ENCODE data around the gene CNST.
A peak's percentile ranks its signal among the peaks of the same experiment; 100 is the strongest.

The CNST gene

DNA sequence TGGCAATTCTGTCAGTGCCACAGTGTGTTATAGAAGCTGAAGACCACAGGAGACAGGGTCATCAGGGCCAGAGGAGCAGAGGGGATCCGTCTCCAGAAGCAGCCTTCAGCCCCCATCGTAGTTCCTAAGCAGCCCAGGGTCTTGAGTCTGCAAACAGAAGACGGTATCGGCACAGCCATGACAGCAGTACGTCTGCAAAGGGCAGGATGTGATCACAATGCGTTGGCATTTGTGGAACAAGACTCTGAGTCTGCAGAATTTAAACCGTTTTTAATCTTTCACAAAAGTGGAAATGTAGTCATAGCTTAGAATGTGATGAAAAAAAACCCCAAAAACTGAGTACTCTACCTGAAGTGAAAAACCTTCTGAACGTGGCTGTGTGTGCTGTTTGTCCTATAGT is 113.9 kb downstream of the CNST start:
- POLR2A ChIA-PET: no interaction called here

DNA sequence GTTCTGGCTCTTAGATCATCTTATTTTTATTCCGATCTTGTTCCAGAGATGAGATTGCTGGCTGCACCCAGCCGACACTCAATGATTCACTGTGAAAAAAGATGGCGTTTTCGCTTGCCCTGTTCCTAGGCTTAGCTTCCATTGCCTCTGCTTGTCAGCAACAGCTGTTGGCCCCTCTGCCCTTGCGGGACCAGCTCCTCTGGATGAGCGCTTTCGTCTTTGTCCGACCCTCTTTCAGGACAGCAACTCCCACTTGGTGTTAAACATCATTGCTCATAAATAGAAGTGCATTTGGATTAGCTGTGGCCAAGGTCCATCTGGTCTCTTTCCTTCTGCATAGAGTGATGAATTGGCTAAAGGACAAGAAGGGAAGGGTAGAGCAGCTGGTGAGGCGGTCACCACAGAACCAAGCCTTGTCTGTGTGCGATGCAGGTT is 114.5 kb downstream of the CNST start:
- TF ChIP-seq, protein P1, sequence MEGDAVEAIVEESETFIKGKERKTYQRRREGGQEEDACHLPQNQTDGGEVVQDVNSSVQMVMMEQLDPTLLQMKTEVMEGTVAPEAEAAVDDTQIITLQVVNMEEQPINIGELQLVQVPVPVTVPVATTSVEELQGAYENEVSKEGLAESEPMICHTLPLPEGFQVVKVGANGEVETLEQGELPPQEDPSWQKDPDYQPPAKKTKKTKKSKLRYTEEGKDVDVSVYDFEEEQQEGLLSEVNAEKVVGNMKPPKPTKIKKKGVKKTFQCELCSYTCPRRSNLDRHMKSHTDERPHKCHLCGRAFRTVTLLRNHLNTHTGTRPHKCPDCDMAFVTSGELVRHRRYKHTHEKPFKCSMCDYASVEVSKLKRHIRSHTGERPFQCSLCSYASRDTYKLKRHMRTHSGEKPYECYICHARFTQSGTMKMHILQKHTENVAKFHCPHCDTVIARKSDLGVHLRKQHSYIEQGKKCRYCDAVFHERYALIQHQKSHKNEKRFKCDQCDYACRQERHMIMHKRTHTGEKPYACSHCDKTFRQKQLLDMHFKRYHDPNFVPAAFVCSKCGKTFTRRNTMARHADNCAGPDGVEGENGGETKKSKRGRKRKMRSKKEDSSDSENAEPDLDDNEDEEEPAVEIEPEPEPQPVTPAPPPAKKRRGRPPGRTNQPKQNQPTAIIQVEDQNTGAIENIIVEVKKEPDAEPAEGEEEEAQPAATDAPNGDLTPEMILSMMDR (IDR thresholded peaks at IDR 0.05; ENCODE audit: control extremely low read depth, extremely low read depth, low read depth, missing control alignments): no peak
- no peak for DNase-seq (ENCODE audit: extremely low spot score)
- ChIA-PET POLR2A (no interaction called here), CTCF (interaction anchor here (0.8 to 3.5 kb wide), 6 partner anchors 8 to 29 kb away, joined by 3 to 21 read pairs (median 5); no protein-coding TSS in a partner anchor)

More for the DNA sequence above, 113.9 kb downstream of the CNST start:
- TF ChIP-seq, protein P1 (IDR thresholded peaks at IDR 0.05; ENCODE audit: control extremely low read depth, extremely low read depth, low read depth, missing control alignments): no peak
- no peak for DNase-seq (ENCODE audit: extremely low spot score)
- CTCF ChIA-PET: interaction anchor here (1.6 to 3.5 kb wide), 4 partner anchors 8 to 15 kb away, joined by 5 to 21 read pairs (median 6); no protein-coding TSS in a partner anchor

DNA sequence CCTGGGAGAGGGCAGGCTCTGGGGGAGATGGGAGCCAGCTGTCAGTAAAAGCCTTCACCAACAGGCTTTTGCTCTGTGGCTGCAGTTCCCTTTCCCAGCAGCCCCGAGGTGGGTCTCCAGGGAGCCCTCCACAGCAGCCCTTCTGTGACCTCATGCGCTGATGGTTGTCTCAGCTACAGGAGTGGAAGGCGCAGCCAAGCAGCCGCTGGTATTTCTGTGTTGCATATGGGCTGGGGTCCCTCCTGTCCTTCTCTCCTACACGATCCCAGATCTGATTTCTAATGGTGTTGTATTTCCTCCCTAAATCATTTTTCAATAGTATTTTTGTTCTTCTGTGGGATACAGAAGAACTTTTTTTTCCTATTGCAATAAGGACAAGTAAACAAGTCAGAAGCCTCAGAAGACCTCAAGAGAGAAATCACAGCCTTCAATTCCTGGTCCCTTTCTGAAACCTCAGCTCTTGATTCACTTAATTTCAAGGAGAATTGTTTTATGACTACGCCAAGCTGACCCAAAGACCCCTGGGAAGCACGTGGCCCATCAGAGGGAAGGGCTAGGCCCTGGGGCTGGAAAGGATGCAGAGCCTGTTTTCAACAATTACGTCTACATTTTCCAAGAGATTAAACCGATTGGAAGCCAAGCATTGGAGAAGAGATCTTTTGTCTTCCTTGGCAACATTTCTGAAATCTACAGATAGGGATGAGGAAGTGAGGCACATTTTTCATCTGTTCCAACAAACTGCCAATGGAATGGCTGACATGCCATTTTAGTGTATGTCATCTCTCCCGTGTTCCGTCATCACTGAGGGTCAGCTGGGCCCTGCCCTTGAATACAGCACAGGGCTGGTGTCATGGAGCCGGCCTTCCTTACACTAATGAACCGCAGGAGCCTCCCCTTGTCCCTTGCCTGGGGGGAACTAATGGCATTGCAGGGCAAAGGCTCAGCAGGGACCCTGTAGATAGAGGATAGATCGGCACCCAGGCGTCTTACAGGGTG is 115.9 kb downstream of the CNST start:
- ChIA-PET CTCF (interaction anchor here (1.4 to 3.5 kb wide), 5 partner anchors 7 to 289 kb away, joined by 3 to 21 read pairs (median 5); no protein-coding TSS in a partner anchor), POLR2A (no interaction called here)
- DNase-seq (ENCODE audit: extremely low spot score): no peak
- TF ChIP-seq, protein P1 (IDR thresholded peaks at IDR 0.05; ENCODE audit: control extremely low read depth, extremely low read depth, low read depth, missing control alignments): no peak

DNA sequence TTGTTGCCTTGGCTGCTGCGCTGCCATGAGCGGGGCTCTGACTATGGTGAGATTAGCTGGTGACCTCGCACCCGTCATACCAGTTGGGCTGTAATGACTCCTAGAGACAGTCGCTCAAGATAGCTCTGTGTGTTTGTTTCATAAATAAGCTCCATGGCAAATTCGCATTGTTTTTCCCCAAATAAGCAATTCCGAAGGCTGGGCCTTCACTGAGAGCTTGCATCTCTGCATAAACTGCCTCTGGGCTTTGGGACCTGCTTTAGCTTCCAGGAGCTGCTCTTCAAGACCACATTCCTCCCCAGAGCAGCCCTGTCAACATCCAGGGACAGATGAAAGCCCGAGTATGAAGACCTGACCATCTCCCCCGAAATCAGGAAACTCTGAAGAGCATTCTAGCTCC is 117.3 kb downstream of the CNST start:
- ChIA-PET POLR2A (no interaction called here), CTCF (interaction anchor here (1.0 to 1.6 kb wide), 3 partner anchors 11 to 288 kb away, joined by 3 to 5 read pairs (median 3); no protein-coding TSS in a partner anchor)
- no peak for DNase-seq (ENCODE audit: extremely low spot score)
- TF ChIP-seq, protein P1 (IDR thresholded peaks at IDR 0.05; ENCODE audit: control extremely low read depth, extremely low read depth, low read depth, missing control alignments): no peak

DNA sequence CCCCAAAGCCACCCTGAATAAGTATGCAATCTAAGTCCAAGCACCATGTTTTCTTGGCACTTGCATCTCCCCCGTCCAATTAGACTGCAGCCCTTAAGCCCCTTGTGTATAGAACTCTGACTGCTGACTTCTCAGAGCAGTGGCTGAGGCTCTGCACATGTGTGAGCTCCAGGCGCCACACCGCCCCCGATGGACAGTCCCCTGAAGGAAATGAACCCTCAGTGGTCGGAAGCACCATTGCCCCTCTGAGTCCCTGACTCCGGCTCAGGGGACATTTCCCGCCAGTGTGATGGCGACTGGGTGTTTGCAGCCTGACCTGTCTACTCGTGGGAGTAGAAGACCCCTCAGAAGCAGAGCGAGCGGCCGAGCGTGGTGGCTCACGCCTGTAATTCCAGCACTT is 120.7 kb downstream of the CNST start:
- CTCF ChIA-PET: no interaction called here
- TF ChIP-seq, protein P1 (IDR thresholded peaks at IDR 0.05; ENCODE audit: control extremely low read depth, extremely low read depth, low read depth, missing control alignments): no peak
- no peak for DNase-seq (ENCODE audit: extremely low spot score)
- POLR2A ChIA-PET: no interaction called here

DNA sequence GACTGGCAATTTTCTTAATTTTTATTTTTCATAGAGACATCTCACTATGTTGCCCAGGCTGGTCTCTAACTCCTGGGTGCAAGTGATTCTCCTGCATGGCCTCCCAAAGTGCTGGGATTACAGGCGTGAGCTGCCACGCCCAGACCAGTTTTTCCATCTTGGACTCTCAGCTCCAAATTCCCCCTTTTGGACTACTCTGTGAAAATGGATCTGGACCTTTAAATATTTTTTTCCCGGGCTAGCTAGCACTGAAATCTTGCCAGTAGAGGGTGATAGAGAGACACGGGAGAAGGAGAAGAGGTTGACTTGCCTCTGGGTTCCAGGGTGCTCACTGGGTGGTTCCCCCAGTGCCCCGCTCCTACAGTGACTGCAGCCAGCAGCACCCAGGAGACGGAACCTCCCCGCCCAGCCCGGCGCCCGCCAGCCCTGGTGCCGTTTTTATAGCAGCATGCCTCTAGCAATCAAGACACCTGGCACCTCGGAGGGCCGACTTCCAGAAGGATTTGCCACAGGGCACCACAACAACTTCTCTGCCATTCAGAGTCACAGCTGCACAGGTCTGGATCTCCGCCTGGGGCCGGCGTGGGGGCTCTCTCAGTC is 123.3 kb downstream of the CNST start:
- TF ChIP-seq, protein P1 (IDR thresholded peaks at IDR 0.05; ENCODE audit: control extremely low read depth, extremely low read depth, low read depth, missing control alignments): peak; percentile 85
- DNase-seq (ENCODE audit: extremely low spot score): peak; percentile 92
- ChIA-PET CTCF (interaction anchor here (0.6 to 3.1 kb wide), 36 partner anchors 9 to 1548 kb away, joined by 3 to 21 read pairs (median 4); no protein-coding TSS in a partner anchor), POLR2A (no interaction called here)

Data from GM10248 (cell line).